H9 (cell line): ENCODE measurements around the gene NPHS1. TPM values are rescaled to one million over a fixed set of nuclear protein-coding genes. Genes with fewer than 3 reads are reported as not detected.

ENCODE experiments used
- DNase-seq: peaks from one replicate; pipeline ENCODE4 v3.0.0-alpha.2; 2017
- H2AFZ ChIP-seq: one replicate; pipeline ENCODE4 v1.6.1; 2013; ENCODE audit warnings: mild to moderate bottlenecking, low read length, control low read depth, moderate library complexity
- H2AK5ac ChIP-seq: 2 replicates; pipeline ENCODE4 v1.6.1; 2013; ENCODE audit warnings: low read length, control low read depth, mixed read lengths; ENCODE audit not compliant: insufficient read length
- H2BK120ac ChIP-seq: one replicate; pipeline ENCODE4 v1.6.1; 2013; ENCODE audit warnings: low read depth, mild to moderate bottlenecking, low read length, control low read depth, inconsistent platforms; ENCODE audit not compliant: poor library complexity, severe bottlenecking
- H2BK12ac ChIP-seq: 2 replicates; pipeline ENCODE4 v1.6.1; 2013; ENCODE audit warnings: low read length, control low read depth, mixed read lengths, low read depth; ENCODE audit not compliant: insufficient read length
- H2BK15ac ChIP-seq: 2 replicates; pipeline ENCODE4 v1.6.1; 2013; ENCODE audit warnings: low read depth, low read length, control low read depth
- H2BK20ac ChIP-seq: one replicate; pipeline ENCODE4 v1.6.1; 2013; ENCODE audit warnings: low read depth, mild to moderate bottlenecking, low read length, control low read depth, inconsistent platforms; ENCODE audit not compliant: poor library complexity, severe bottlenecking
- H2BK5ac ChIP-seq: 2 replicates; pipeline ENCODE4 v1.6.1; 2013; ENCODE audit warnings: low read length, control low read depth, mixed read lengths; ENCODE audit not compliant: insufficient read length
- H3K14ac ChIP-seq: 2 replicates; pipeline ENCODE4 v1.6.1; 2013; ENCODE audit warnings: low read length, control low read depth; ENCODE audit not compliant: insufficient read depth
- H3K18ac ChIP-seq: 2 replicates; pipeline ENCODE4 v1.6.1; 2013; ENCODE audit warnings: low read depth, mild to moderate bottlenecking, mixed read lengths, low read length, control low read depth; ENCODE audit not compliant: insufficient read length
- H3K23ac ChIP-seq: 2 replicates; pipeline ENCODE4 v1.6.1; 2013; ENCODE audit warnings: low read length, control low read depth, mixed read lengths, low read depth; ENCODE audit not compliant: insufficient read length
- H3K23me2 ChIP-seq: 2 replicates; pipeline ENCODE4 v1.6.1; 2013; ENCODE audit warnings: low read depth, mild to moderate bottlenecking, mixed read lengths, low read length, control low read depth; ENCODE audit not compliant: insufficient read length, poor library complexity, severe bottlenecking
- H3K27ac ChIP-seq: 2 replicates; pipeline ENCODE4 v1.5.1; 2013; ENCODE audit warnings: low read length, control low read depth, mixed read lengths, low read depth; ENCODE audit not compliant: insufficient read length
- H3K27me3 ChIP-seq: 2 replicates; pipeline ENCODE4 v1.6.1; 2013; ENCODE audit warnings: low read length, control low read depth, inconsistent platforms; ENCODE audit not compliant: insufficient read depth
- H3K4ac ChIP-seq: 2 replicates; pipeline ENCODE4 v1.6.1; 2013; ENCODE audit warnings: low read depth, mild to moderate bottlenecking, control low read depth, inconsistent platforms, low read length, moderate library complexity
- H3K4me1 ChIP-seq: 2 replicates; pipeline ENCODE4 v1.6.1; 2013; ENCODE audit warnings: low read length, control low read depth, inconsistent platforms; ENCODE audit not compliant: insufficient read depth
- H3K4me2 ChIP-seq: 2 replicates; pipeline ENCODE4 v1.6.1; 2013; ENCODE audit warnings: low read length, control low read depth, mixed read lengths; ENCODE audit not compliant: insufficient read length, insufficient read depth
- H3K56ac ChIP-seq: 2 replicates; pipeline ENCODE4 v1.6.1; 2013; ENCODE audit warnings: low read depth, mild to moderate bottlenecking, mixed read lengths, low read length, control low read depth; ENCODE audit not compliant: insufficient read length
- H3K79me1 ChIP-seq: 2 replicates; pipeline ENCODE4 v1.6.1; 2013; ENCODE audit warnings: low read depth, mild to moderate bottlenecking, moderate library complexity, low read length, control low read depth, inconsistent platforms; ENCODE audit not compliant: insufficient read depth, poor library complexity, severe bottlenecking
- H3K79me2 ChIP-seq: 2 replicates; pipeline ENCODE4 v1.6.1; 2013; ENCODE audit warnings: low read length, control low read depth, inconsistent platforms; ENCODE audit not compliant: insufficient read depth
- H3K9ac ChIP-seq: 2 replicates; pipeline ENCODE4 v1.6.1; 2013; ENCODE audit warnings: low read length, control low read depth, mixed read lengths; ENCODE audit not compliant: insufficient read length; ENCODE audit errors: extremely low read depth
- H3K9me3 ChIP-seq: one replicate; pipeline ENCODE4 v1.6.1; 2013; ENCODE audit warnings: low read depth, low read length, inconsistent platforms; ENCODE audit not compliant: control insufficient read depth
- H3T11ph ChIP-seq: one replicate; pipeline ENCODE4 v1.6.1; 2013; ENCODE audit warnings: mild to moderate bottlenecking, low read length, control low read depth, inconsistent platforms
- H4K20me1 ChIP-seq: one replicate; pipeline ENCODE4 v1.6.1; 2013; ENCODE audit not compliant: control insufficient read depth, insufficient read length, insufficient read depth
- H4K5ac ChIP-seq: 2 replicates; pipeline ENCODE4 v1.6.1; 2013; ENCODE audit warnings: low read depth, mild to moderate bottlenecking, mixed read lengths, low read length, control low read depth; ENCODE audit not compliant: insufficient read length
- H4K8ac ChIP-seq: replicated peaks from 2 replicates; pipeline ENCODE4 v1.6.1; 2013; ENCODE audit warnings: low read length, control low read depth, mixed read lengths, low read depth; ENCODE audit not compliant: insufficient read length
- H4K91ac ChIP-seq: 2 replicates; pipeline ENCODE4 v1.6.1; 2013; ENCODE audit warnings: low read depth, mild to moderate bottlenecking, moderate library complexity, mixed read lengths, low read length, control low read depth; ENCODE audit not compliant: insufficient read length
- H3K27ac Mint-ChIP-seq, 3 experiments: 2 replicates in 2 of 3; 3 replicates in 1 of 3; pipeline ENCODE4 v1.8.0; 2020 to 2021; ENCODE audit warnings: mixed read lengths in 3 of 3, mild to moderate bottlenecking in 1 of 3, moderate library complexity in 1 of 3
- H3K27me3 Mint-ChIP-seq: 2 replicates; pipeline ENCODE4 v1.8.0; 2021; ENCODE audit warnings: low read depth, mild to moderate bottlenecking, moderate library complexity, mixed read lengths
- H3K36me3 Mint-ChIP-seq, 3 experiments: 2 replicates in 2 of 3; 3 replicates in 1 of 3; pipeline ENCODE4 v1.8.0; 2020 to 2021; ENCODE audit warnings: low read depth in 3 of 3, mixed read lengths in 3 of 3; ENCODE audit not compliant: insufficient read depth in 1 of 3
- H3K4me1 Mint-ChIP-seq, 2 experiments: 2 replicates each; pipeline ENCODE4 v1.8.0; 2020; ENCODE audit warnings: mixed read lengths in 2 of 2
- H3K4me3 Mint-ChIP-seq, 2 experiments: 2 replicates in 1 of 2; 3 replicates in 1 of 2; pipeline ENCODE4 v1.8.0; 2020 to 2021; ENCODE audit warnings: mild to moderate bottlenecking in 2 of 2, mixed read lengths in 2 of 2, moderate library complexity in 1 of 2
- H3K9me3 Mint-ChIP-seq, 2 experiments: 2 replicates in 1 of 2; 3 replicates in 1 of 2; pipeline ENCODE4 v1.8.0; 2020; ENCODE audit warnings: mild to moderate bottlenecking in 2 of 2, mixed read lengths in 2 of 2, moderate library complexity in 1 of 2
- CTCF ChIP-seq: fragments of 200-600 bp; sonication (generic); conservative IDR thresholded peaks from 3 replicates; pipeline ENCODE4 v1.8.0; 2021; ENCODE audit warnings: antibody characterized with exemption, mild to moderate bottlenecking
- WGBS: extraction: QIAGEN DNeasy Blood & Tissue Kit; methylation state at CpG from one replicate; pipeline ENCODE4 v1.1.7; 2013; ENCODE audit warnings: missing lambda C conversion rate, low lambda C conversion rate, mixed read lengths; ENCODE audit not compliant: insufficient read length; ENCODE audit errors: extremely low coverage; 5-methylcytosine and 5-hydroxymethylcytosine counted together
- total RNA-seq: library from RNA; stranded (reverse); gene quantifications from 2 replicates; pipeline ENCODE4 v1.2.1, GENCODE V29; 2021

The NPHS1 gene
- total RNA-seq, 1 experiment from 2014 or later: 0.83 TPM

DNA sequence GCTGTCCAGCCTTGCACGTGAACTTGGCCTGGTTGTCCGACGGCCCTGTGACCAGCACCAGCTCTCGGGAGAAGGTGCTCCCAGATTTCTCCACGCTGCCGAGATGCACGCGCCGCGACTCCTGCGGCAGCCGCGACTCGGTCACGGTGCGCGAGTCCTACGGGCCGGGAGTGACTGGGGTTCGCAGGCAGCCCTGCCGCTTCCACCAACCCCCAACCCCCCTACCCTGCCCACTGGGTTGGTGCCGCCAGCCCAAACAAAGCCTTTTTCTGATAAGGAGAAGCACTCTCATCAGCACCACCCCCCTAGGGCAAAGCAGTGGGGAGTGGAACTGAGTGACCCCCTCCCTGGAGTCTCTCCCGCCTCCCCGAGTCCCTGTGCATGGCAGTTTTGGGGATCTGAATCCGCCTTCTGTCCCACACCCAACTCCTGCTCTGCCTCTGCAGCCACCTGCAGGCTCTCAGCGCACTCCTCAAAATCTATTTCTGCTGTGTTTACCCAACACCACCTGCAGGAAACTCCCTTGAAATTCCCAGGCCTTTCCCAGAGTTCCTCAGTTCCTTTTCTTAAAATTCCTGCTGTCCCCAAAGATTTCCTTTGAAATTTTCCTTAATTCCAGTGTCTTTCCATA, 6.2 kb downstream of the NPHS1 start:
- Histone ChIP-seq H3K79me1 (no peaks in the 10 kb centered on the region), H3K23me2 (peaks cover 15% of the 10 kb centered on the region), H4K8ac (no peak overlapping the region), H3K9ac (no peak overlapping the region), H3T11ph (no peak overlapping the region), H3K18ac (no peak overlapping the region), H2BK120ac (no peak overlapping the region), H3K4me2 (peak overlapping the region; percentile 72), H2BK15ac (no peak overlapping the region), H3K56ac (no peak overlapping the region), H3K4ac (no peak overlapping the region), H3K9me3 (no peaks in the 10 kb centered on the region), H4K91ac (no peak overlapping the region), H3K79me2 (no peaks in the 10 kb centered on the region), H2AFZ (no peak overlapping the region), H2BK20ac (no peak overlapping the region), H2BK5ac (no peak overlapping the region), H4K20me1 (no peaks in the 10 kb centered on the region), H2BK12ac (no peak overlapping the region), H3K27ac (no peak overlapping the region), H4K5ac (no peak overlapping the region), H2AK5ac (no peak overlapping the region), H3K23ac (no peak overlapping the region), H3K14ac (no peak overlapping the region; the same call in 1 of the 2 replicates), H3K27me3 (peaks cover 23% of the 10 kb centered on the region; the same call in 1 of the 2 replicates), H3K4me1 (no peaks in the 10 kb centered on the region)
- peak overlapping the region in 1 of 3 experiments; percentile 76; a peak in 1 of 7 replicates for H3K27ac Mint-ChIP-seq
- no peaks in the 10 kb centered on the region; a peak in 1 of 7 replicates for H3K36me3 Mint-ChIP-seq
- peaks cover 21 to 32% of the 10 kb centered on the region in 2 experiments for H3K4me1 Mint-ChIP-seq
- no CpG with 5 or more reads among the region's 26 CpGs for WGBS
- TF ChIP-seq CTCF: peak; percentile 38; the same call in 1 of the 3 replicates
- H3K9me3 Mint-ChIP-seq: peaks cover 2 to 3% of the 10 kb centered on the region in 2 experiments; a peak in 2 of 5 replicates
- H3K4me3 Mint-ChIP-seq: peak overlapping the region; percentile 64 to 90
- DNase-seq: peak; percentile 71
- peaks cover 84% of the 10 kb centered on the region for H3K27me3 Mint-ChIP-seq
